GM18873 (cell line): ENCODE results near the gene GORASP1.

Experiments used
- ATAC-seq: cut with Tn5 transposase; IDR thresholded peaks from one replicate; pipeline ENCODE4 v1.9.1; 2021; ENCODE audit warnings: mild to moderate bottlenecking, moderate library complexity, moderate number of reproducible peaks; ENCODE audit not compliant: unreplicated experiment, low FRiP score

The GORASP1 gene

DNA sequence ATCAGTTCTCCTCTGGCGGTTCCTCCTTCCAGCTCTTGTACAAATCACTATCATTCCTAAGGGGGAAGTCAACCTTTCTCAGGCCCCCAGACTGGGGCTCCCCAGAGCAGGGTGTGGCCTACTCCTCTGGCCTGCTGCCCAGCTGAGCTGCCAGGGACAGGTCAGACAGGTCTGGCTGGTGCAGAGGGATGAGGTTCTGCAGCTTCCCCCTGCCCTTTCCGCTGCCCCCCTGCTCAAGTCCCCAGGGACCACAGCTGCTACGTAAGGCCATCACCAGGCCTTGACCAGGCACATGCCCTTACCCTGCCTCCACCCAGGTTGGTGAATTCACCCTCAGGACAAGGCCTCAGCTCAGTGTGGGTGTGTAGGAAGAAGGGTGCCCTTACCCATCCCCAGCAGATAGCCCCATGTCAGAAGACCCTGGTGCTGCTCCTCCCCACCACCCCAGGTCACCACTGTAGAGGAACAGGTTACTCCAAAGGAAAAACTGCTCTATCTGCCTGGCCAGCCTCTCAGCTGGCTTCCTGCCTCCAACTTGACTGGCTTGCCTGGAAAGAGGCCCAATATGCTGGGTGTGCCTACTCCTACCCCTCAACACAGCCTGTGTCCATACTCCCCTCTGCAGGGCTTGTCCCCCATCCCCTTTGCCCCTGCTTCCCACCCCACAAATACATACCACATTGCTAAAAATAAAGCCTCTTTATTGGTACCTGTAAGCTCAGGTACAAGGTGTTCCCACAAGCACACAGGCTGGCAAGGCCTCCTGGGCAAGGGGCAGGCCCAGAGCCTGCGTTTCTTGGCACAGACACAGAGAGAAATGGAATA, 34.0 kb upstream of the GORASP1 start:
- no peak for ATAC-seq

GRCh38 chr3:39140341-39140971, 33.0 kb upstream of the GORASP1 start:
- ATAC-seq = no peak

DNA sequence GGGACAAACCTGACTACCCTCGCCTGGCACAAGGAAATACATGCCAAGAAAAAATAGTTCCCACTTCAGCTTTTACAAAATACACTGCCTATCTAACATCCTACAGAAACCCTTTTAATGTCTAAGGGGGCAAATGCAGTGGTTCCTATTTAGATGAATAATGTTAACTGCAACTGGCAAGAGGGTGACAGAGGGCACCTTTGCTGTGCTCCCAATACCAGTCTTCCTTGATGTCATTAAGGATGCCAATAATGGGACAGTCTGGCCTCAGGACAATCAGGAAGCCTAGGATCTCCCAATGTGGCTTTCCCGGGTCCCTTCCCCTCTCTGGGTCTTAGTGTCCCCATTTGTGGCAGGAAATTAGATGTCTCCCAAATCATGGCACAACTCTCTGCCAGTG, 32.0 kb upstream of the GORASP1 start:
- ATAC-seq = no peak

GRCh38 chr3:39138804-39139415, 31.5 kb upstream of the GORASP1 start:
- no peak for ATAC-seq

GRCh38 chr3:39137991-39138803, 30.8 kb upstream of the GORASP1 start:
- no peak for ATAC-seq

DNA sequence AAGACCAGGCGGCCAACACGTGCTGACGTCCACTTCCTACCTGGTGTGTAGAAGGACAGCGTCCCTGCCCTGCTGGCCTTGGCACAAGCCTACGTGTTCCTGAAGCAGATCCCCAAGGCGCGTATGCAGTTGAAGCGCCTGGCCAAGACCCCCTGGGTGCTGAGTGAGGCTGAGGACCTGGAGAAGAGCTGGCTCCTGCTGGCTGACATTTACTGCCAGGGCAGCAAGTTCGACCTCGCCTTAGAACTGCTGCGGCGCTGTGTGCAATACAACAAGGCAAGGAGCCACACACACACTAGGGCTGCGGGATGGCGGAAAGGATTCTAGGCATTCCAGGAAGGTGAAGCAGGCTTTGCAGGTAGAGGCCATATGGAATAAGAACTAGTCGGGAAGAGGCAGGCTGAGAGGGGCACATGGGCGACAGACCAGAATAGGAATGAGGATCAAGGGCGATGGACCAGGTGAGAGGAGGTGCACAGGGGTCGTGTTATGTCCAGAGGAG, 30.1 kb upstream of the GORASP1 start:
- no peak for ATAC-seq

DNA sequence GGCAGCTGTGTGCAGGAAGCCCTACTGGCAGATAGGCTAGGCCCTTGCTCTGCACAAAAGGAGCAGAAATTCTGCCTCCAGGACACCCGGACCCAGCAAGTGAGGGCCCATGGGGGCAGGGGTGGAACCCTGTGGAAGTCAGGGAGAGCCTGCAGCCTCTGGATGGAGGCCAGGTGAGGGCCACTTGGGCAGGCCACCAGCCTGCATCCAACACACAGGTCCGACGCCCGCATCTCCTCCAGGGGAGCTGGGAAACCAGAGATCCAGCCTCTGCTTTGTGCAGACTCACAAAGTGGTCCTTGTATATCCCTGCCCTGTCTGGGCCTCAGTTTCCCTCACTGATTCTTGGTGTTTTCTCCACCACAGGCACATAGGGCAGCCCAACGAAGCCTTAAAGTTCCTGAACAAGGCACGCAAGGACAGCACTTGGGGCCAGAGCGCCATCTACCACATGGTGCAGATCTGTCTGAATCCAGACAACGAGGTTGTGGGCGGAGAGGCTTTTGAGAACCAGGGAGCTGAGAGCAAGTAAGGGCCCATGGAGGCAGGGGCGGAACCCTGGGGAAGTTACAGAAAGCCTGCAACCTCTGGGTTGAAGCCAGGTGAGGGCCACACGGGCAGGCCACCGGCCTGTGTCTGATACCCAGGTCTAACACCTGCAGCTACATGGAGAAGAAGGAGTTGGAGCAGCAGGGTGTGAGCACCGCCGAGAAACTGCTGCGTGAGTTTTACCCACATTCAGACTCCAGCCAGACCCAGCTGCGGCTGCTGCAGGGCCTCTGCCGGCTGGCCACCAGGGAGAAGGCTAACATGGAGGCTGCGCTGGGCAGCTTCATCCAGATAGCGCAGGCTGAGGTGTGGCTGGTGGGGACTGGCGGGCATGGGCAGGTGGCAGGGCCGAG, 29.4 kb upstream of the GORASP1 start:
- no peak for ATAC-seq

GRCh38 chr3:39135170-39135805, 27.9 kb upstream of the GORASP1 start:
- no peak for ATAC-seq

GRCh38 chr3:39134305-39134704, 26.9 kb upstream of the GORASP1 start:
- ATAC-seq = no peak

DNA sequence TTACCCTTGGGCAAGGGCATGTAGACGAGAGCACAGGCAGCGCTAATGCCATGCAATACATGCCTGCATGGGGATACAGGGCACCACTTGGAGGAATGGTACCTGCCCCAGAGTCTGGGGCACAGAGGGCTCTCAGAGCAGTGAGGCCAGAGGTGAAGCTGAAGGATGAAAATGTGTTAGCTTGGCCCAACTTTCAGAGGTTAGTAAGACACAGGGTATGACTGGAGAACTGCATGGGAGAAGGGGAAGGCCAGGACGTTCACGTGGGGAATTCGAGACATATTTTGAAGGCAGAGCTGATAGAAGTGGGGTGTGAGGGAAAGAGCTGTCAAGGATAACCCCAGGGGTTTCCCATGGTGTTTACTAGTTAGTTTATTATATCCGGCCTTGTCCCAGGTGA, 26.4 kb upstream of the GORASP1 start:
- no peak for ATAC-seq

DNA sequence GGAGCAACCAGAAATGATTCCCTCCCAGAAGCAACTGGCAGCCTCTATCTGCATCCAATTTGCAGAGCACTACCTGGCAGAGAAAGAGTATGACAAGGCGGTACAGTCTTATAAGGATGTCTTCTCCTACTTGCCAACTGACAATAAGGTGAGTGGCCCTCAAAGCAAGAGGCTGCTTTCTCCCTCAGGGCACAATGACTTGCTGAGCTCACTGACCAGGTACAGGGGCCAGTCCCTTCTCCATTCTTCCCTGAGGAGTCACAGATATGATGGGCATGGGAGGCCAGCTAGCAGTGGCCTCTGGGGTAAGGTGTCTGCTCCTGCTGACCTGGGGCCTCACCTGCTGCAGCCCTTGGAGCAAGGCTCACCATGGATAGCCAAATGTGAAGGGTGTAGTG, 25.7 kb upstream of the GORASP1 start:
- ATAC-seq = no peak

DNA sequence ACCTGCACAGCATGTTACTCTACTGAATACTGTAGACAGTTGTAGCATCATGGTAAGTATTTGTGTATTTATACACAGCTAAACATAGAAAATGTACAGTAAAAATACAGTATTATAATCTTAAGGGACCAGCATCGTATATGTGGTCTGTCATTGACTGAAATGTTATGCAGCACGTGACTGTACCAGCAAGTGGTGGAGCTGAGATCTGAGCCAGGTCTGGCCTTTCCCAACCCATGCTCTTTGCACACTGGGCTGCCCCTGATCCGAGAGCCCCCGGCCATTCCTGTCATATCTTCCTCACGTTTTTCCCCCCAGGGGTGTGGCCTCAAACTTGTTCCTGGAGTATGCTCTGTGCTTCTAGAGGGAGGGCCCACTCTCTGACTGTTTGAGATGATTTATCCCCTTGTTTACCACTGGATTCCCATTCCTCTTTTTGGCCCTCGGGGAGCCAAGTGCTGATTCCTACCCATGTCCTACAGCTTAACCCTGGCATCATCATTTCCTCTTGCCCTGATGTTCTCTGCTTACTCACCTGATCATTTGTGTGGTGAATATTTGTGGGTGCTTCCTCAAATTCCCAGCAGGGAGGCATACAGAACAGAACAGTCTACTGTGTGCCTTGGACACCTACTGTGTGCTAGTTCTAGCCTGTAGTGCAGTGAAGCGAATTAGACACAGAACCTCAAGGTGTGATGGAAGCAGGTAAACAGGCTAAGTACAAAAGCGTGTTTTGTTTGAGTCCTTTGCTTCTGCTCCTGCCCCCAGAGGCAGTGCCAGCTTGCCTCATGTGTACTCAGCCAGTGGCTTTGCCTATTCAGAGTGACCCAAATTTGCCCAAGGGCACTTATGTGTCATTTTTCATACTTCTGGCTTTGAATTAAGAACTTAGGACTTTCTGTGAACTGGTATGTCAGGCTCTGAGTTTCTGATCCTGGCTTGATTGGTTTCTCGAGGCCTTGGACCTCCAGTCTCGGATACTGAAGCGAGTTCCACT, 25.0 kb upstream of the GORASP1 start:
- ATAC-seq = no peak

DNA sequence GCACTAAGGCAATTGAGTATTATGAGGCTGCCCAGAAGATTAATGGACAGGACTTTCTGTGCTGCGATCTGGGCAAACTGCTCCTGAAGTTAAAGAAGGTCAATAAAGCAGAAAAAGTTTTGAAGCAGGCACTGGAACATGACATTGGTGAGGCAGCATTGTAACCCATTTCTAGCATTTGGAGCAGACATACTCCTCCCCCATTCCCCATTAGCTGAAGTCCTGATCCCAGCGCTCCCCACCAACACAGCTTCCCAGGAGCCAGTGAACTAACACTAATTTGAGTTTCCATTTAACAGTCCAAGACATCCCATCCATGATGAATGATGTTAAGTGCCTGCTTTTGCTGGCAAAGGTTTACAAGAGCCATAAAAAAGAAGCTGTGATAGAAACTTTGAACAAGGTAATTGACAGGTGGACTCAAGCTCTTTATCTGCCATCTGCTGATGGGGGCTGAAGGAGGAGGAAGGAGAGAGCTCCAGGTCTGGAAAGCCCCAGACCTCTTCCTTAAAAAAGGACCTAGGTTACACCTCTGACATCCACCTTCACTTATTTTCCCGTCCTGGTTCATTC, 23.4 kb upstream of the GORASP1 start:
- no peak for ATAC-seq

DNA sequence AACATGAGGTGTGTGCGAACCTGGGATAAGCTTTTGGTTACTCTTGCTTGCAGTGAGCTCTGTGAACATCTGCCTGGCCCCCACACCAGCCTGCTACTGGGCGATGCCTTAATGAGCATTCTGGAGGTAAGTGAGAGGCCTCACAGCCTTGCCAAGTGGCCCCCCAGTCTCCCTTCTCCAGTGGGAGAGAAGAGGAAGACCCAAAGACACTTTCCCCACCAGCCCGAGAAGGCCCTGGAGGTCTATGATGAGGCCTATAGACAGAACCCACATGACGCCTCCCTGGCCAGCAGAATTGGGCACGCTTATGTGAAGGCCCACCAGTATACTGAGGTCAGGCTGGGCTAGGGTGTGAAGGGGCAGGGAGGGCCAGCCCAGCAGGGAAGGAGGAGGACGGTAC, 22.6 kb upstream of the GORASP1 start:
- ATAC-seq = no peak

- no peak for ATAC-seq
Observed at GRCh38 chr3:39128951-39129350, 21.5 kb upstream of the GORASP1 start.

DNA sequence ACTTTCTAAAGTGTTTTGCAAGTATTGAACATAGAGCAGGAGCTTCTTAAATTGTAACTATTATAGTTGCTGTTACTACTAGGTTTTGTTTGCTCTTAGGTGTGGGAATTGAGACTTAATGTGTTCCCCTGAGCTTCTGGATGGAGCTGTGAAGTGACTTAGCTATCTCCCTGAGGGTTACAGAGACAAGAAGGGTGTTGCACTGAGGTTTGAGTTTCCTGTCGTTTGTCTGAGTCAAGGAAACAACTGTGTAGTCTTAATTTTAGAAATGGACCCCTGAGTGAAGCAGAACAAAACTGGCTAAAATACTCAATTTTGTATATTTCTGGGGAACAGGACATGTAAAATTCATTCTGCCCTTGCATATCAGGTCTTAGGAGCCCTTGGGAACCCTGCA, 20.5 kb upstream of the GORASP1 start:
- ATAC-seq = no peak

GRCh38 chr3:39127269-39127907, 20.0 kb upstream of the GORASP1 start:
- no peak for ATAC-seq
